WTC11 (cell line): ENCODE results near the gene CDK7. TPM values are rescaled to one million over a fixed set of nuclear protein-coding genes. Genes with fewer than 3 reads are reported as not detected.

Source experiments
- ATAC-seq: fragments of 200-7000 bp; cut with Tn5 transposase; 2 replicates; pipeline ENCODE4 v1.10.0; 2021; ENCODE audit warnings: mild to moderate bottlenecking, moderate library complexity
- CTCF ChIA-PET: fragments of 300-600 bp; sonication (Branson Sonifier 250); formaldehyde crosslinking; loops from one replicate; lab custom pipeline; 2021; ENCODE audit warnings: antibody characterized with exemption; lab: Charles Lee
- POLR2A ChIA-PET: fragments of 350-600 bp; sonication (Branson Sonifier 250); formaldehyde crosslinking; loops from one replicate; lab custom pipeline; 2021; ENCODE audit warnings: antibody characterized with exemption; lab: Charles Lee
- DNase-seq: peaks from one replicate; pipeline ENCODE4 v3.0.0; 2021; ENCODE audit warnings: low spot score
- H3K27ac Mint-ChIP-seq: 2 replicates; pipeline ENCODE4 v1.8.0; 2021; ENCODE audit warnings: mixed read lengths
- H3K27me3 Mint-ChIP-seq: 2 replicates; pipeline ENCODE4 v1.8.0; 2021; ENCODE audit warnings: low read depth, mild to moderate bottlenecking, moderate library complexity, mixed read lengths
- H3K36me3 Mint-ChIP-seq: 2 replicates; pipeline ENCODE4 v1.8.0; 2021; ENCODE audit warnings: mixed read lengths
- H3K4me1 Mint-ChIP-seq: 2 replicates; pipeline ENCODE4 v1.8.0; 2022; ENCODE audit warnings: mixed read lengths
- H3K4me3 Mint-ChIP-seq: 2 replicates; pipeline ENCODE4 v1.8.0; 2021; ENCODE audit warnings: mild to moderate bottlenecking, moderate library complexity, mixed read lengths
- H3K9me3 Mint-ChIP-seq: 2 replicates; pipeline ENCODE4 v1.8.0; 2021; ENCODE audit warnings: mixed read lengths
- CREB1 ChIP-seq: sonication (generic); formaldehyde crosslinking; IDR thresholded peaks from 2 replicates; pipeline ENCODE4 v1.8.0; 2023; ENCODE audit warnings: mild to moderate bottlenecking, missing genetic modification reagents
- ELF4 ChIP-seq: sonication (generic); formaldehyde crosslinking; IDR thresholded peaks from 2 replicates; pipeline ENCODE4 v1.8.1; 2022; ENCODE audit warnings: low read depth, mild to moderate bottlenecking, moderate library complexity, missing genetic modification reagents
- ESRRA ChIP-seq: sonication (generic); formaldehyde crosslinking; IDR thresholded peaks from 2 replicates; pipeline ENCODE4 v1.8.1; 2022; ENCODE audit warnings: mild to moderate bottlenecking, missing genetic modification reagents, borderline replicate concordance
- FOXJ3 ChIP-seq: sonication (generic); formaldehyde crosslinking; IDR thresholded peaks from 2 replicates; pipeline ENCODE4 v1.9.0; 2021; ENCODE audit warnings: missing genetic modification reagents, mild to moderate bottlenecking, borderline replicate concordance
- FOXP1 ChIP-seq: sonication (generic); formaldehyde crosslinking; IDR thresholded peaks from 2 replicates; pipeline ENCODE4 v1.8.0; 2022; ENCODE audit warnings: missing genetic modification reagents, mild to moderate bottlenecking, moderate library complexity, borderline replicate concordance
- FOXP4 ChIP-seq: sonication (generic); formaldehyde crosslinking; IDR thresholded peaks from 2 replicates; pipeline ENCODE4 v1.8.0; 2022; ENCODE audit warnings: mild to moderate bottlenecking, missing genetic modification reagents
- HMGXB4 ChIP-seq: sonication (generic); formaldehyde crosslinking; IDR thresholded peaks from 2 replicates; pipeline ENCODE4 v1.8.1; 2023; ENCODE audit warnings: mild to moderate bottlenecking, moderate library complexity, missing genetic modification reagents
- NR1H2 ChIP-seq: sonication (generic); formaldehyde crosslinking; IDR thresholded peaks from 2 replicates; pipeline ENCODE4 v1.9.0; 2021; ENCODE audit warnings: mild to moderate bottlenecking, moderate library complexity, missing genetic modification reagents
- NR3C1 ChIP-seq: sonication (generic); formaldehyde crosslinking; conservative IDR thresholded peaks from 2 replicates; pipeline ENCODE4 v1.8.1; 2023; ENCODE audit warnings: low read depth, mild to moderate bottlenecking, missing genetic modification reagents
- PREB ChIP-seq: sonication (generic); formaldehyde crosslinking; IDR thresholded peaks from 2 replicates; pipeline ENCODE4 v1.8.1; 2022; ENCODE audit warnings: mild to moderate bottlenecking, missing genetic modification reagents, moderate library complexity, borderline replicate concordance
- TCF7 ChIP-seq: sonication (generic); formaldehyde crosslinking; IDR thresholded peaks from 2 replicates; pipeline ENCODE4 v1.8.0; 2022; ENCODE audit warnings: mild to moderate bottlenecking, low read depth, missing genetic modification reagents, moderate library complexity
- TEAD4 ChIP-seq: sonication (generic); formaldehyde crosslinking; IDR thresholded peaks from 2 replicates; pipeline ENCODE4 v1.8.0; 2022; ENCODE audit warnings: mild to moderate bottlenecking, missing genetic modification reagents
- ZNF219 ChIP-seq: sonication (generic); formaldehyde crosslinking; IDR thresholded peaks from 2 replicates; pipeline ENCODE4 v1.8.0; 2023; ENCODE audit warnings: missing genetic modification reagents, mild to moderate bottlenecking, borderline replicate concordance
- ZNF416 ChIP-seq: fragments of 250-450 bp; sonication (Bioruptor Pico); IDR thresholded peaks from 2 replicates; pipeline ENCODE4 v1.9.0; 2021; ENCODE audit warnings: mild to moderate bottlenecking, inconsistent platforms
- ZNF671 ChIP-seq: fragments of 250-450 bp; sonication (Bioruptor Pico); IDR thresholded peaks from 2 replicates; pipeline ENCODE4 v1.8.0; 2021; ENCODE audit warnings: mild to moderate bottlenecking
- total RNA-seq: library from RNA; stranded (reverse); gene quantifications from 3 replicates; pipeline ENCODE4 v1.2.3, GENCODE V29; 2021
- TF ChIP-seq, protein P1 (sequence below): sonication (generic); formaldehyde crosslinking; IDR thresholded peaks from 2 replicates; pipeline ENCODE4 v1.8.1; 2023; ENCODE audit warnings: mild to moderate bottlenecking, missing genetic modification reagents
- TF ChIP-seq, protein P2 (sequence below): sonication (generic); formaldehyde crosslinking; IDR thresholded peaks from 2 replicates; pipeline ENCODE4 v1.8.0; 2023; ENCODE audit warnings: missing genetic modification reagents
- TF ChIP-seq, protein P3 (sequence below): sonication (generic); formaldehyde crosslinking; IDR thresholded peaks from 2 replicates; pipeline ENCODE4 v1.8.0; 2022; ENCODE audit warnings: mild to moderate bottlenecking, missing genetic modification reagents

CDK7 gene
- total RNA-seq, 1 experiment from 2014 or later = 62.7 TPM

DNA sequence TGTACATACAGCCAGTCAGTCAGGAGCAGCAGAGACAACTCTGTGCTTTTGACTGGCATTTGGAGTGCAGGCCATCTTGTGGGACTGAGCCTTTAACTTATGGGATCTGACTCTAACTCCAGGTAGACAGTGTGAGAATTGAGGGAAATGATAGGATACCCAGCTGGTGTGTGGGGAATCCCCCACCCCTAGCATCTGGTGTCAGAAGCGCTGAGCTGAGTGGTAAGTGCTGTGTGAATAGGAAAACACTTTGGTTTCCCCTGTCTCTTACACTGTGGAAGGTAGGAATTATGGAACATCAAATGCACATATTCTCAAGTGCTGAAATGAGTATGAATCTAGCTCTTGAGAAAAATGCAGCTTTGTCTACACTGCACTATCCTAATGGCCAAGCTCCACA, 54.0 kb downstream of the CDK7 start:
- ChIA-PET CTCF (interaction anchor here (1.2 to 2.6 kb wide), 2 partner anchors 23 to 46 kb away, joined by 4 to 11 read pairs; no protein-coding TSS in a partner anchor), POLR2A (interaction anchor here (0.8 to 1.1 kb wide), 2 partner anchors 31 to 81 kb away, joined by 3 to 4 read pairs; partner anchors contain the start of genes AK6, RAD17 and TAF9)
- Mint-ChIP-seq H3K27ac (no peak overlapping the region), H3K27me3 (no peaks in the 10 kb centered on the region), H3K4me3 (no peak overlapping the region), H3K9me3 (no peaks in the 10 kb centered on the region), H3K4me1 (peaks cover 13% of the 10 kb centered on the region), H3K36me3 (no peaks in the 10 kb centered on the region)
- DNase-seq (no peak), ATAC-seq (no peak; the same call in 1 of the 2 replicates)
- TF ChIP-seq TEAD4 (CRISPR knock-in tag) (no peak), HMGXB4 (no peak), ZNF416 (CRISPR knock-in tag) (no peak), PREB (no peak)
- TF ChIP-seq, protein P1, sequence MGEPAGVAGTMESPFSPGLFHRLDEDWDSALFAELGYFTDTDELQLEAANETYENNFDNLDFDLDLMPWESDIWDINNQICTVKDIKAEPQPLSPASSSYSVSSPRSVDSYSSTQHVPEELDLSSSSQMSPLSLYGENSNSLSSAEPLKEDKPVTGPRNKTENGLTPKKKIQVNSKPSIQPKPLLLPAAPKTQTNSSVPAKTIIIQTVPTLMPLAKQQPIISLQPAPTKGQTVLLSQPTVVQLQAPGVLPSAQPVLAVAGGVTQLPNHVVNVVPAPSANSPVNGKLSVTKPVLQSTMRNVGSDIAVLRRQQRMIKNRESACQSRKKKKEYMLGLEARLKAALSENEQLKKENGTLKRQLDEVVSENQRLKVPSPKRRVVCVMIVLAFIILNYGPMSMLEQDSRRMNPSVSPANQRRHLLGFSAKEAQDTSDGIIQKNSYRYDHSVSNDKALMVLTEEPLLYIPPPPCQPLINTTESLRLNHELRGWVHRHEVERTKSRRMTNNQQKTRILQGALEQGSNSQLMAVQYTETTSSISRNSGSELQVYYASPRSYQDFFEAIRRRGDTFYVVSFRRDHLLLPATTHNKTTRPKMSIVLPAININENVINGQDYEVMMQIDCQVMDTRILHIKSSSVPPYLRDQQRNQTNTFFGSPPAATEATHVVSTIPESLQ = no peak

DNA sequence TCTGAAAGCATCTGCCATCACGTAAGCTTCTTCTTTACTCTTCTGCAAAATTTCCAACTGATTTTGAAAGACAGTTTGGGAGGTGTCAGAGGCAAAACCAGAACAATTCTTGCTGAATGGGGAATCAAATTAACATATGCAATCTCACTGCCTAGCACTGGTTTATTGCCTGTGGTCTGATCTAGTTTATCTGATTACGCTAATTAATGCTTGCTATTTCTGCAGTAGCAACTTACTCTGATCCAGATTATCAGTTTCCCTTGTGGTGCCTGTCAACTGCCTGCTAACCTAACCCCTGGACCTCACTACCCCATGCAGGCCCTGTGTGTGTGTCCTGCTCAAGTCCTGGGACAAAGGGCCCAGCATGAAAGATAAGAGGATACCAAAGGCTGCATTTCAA, 57.6 kb downstream of the CDK7 start:
- Mint-ChIP-seq H3K4me1 (peaks cover 18% of the 10 kb centered on the region), H3K4me3 (no peak overlapping the region), H3K36me3 (no peaks in the 10 kb centered on the region), H3K9me3 (no peaks in the 10 kb centered on the region), H3K27me3 (no peaks in the 10 kb centered on the region), H3K27ac (no peak overlapping the region)
- ATAC-seq (no peak), DNase-seq (no peak)
- ChIA-PET POLR2A (no interaction called here), CTCF (no interaction called here)
- no peak for TF ChIP-seq ZNF219
- no peak for TF ChIP-seq CREB1 (CRISPR knock-in tag)
- TF ChIP-seq, protein P2, sequence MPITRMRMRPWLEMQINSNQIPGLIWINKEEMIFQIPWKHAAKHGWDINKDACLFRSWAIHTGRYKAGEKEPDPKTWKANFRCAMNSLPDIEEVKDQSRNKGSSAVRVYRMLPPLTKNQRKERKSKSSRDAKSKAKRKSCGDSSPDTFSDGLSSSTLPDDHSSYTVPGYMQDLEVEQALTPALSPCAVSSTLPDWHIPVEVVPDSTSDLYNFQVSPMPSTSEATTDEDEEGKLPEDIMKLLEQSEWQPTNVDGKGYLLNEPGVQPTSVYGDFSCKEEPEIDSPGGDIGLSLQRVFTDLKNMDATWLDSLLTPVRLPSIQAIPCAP = no peak
- TF ChIP-seq TCF7 = no peak
- TF ChIP-seq ELF4 = no peak
- no peak for TF ChIP-seq PREB
- no peak for TF ChIP-seq FOXJ3 (CRISPR knock-in tag)
- no peak for TF ChIP-seq ZNF671 (CRISPR knock-in tag)
- TF ChIP-seq NR1H2 (CRISPR knock-in tag) = no peak
- no peak for TF ChIP-seq FOXP1
- TF ChIP-seq FOXP4 (CRISPR knock-in tag) = no peak
- TF ChIP-seq ESRRA (CRISPR knock-in tag) = no peak
- TF ChIP-seq NR3C1 (CRISPR knock-in tag) = no peak
- TF ChIP-seq, protein P3, sequence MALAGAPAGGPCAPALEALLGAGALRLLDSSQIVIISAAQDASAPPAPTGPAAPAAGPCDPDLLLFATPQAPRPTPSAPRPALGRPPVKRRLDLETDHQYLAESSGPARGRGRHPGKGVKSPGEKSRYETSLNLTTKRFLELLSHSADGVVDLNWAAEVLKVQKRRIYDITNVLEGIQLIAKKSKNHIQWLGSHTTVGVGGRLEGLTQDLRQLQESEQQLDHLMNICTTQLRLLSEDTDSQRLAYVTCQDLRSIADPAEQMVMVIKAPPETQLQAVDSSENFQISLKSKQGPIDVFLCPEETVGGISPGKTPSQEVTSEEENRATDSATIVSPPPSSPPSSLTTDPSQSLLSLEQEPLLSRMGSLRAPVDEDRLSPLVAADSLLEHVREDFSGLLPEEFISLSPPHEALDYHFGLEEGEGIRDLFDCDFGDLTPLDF (CRISPR knock-in tag) = no peak
